Astrocyte (in vitro differentiated cells and primary cell): ENCODE data around the gene PKHD1. TPM values are rescaled to one million over a fixed set of nuclear protein-coding genes. Genes with fewer than 3 reads are reported as not detected.

Source experiments
- DNase-seq: peaks from one replicate; pipeline ENCODE4 v3.0.0-alpha.2; 2010; ENCODE audit warnings: low read depth
- FAIRE-seq: peaks from 2 replicates; lab custom pipeline; 2011; peaks lifted over from hg19 to GRCh38; lab: Jason Lieb, UNC
- H2AFZ ChIP-seq: 2 replicates; pipeline ENCODE4 v1.6.0; 2012; ENCODE audit warnings: low read depth, low read length, inconsistent platforms
- H3K27ac ChIP-seq: 2 replicates; pipeline ENCODE4 v1.5.1; 2011; ENCODE audit warnings: low read depth, low read length, inconsistent platforms
- H3K27me3 ChIP-seq: 2 replicates; pipeline ENCODE4 v1.6.0; 2011; ENCODE audit warnings: low read length, inconsistent platforms; ENCODE audit not compliant: insufficient read depth
- H3K36me3 ChIP-seq: 2 replicates; pipeline ENCODE4 v1.5.1; 2011; ENCODE audit warnings: low read length, inconsistent platforms; ENCODE audit not compliant: insufficient read depth
- H3K4me1 ChIP-seq: 2 replicates; pipeline ENCODE4 v1.5.1; 2011; ENCODE audit warnings: low read length, inconsistent platforms; ENCODE audit not compliant: insufficient read depth
- H3K4me2 ChIP-seq: 2 replicates; pipeline ENCODE4 v1.6.0; 2012; ENCODE audit warnings: low read length, inconsistent platforms
- H3K4me3 ChIP-seq: 2 replicates; pipeline ENCODE4 v1.5.1; 2011; ENCODE audit warnings: low read depth, mild to moderate bottlenecking, low read length, inconsistent platforms; ENCODE audit not compliant: insufficient read depth
- H3K79me2 ChIP-seq: 2 replicates; pipeline ENCODE4 v1.6.0; 2012; ENCODE audit warnings: mild to moderate bottlenecking, low read length, inconsistent platforms; ENCODE audit not compliant: insufficient read depth
- H3K9ac ChIP-seq: 2 replicates; pipeline ENCODE4 v1.6.0; 2012; ENCODE audit warnings: mild to moderate bottlenecking, low read length, inconsistent platforms
- H3K9me3 ChIP-seq: 2 replicates; pipeline ENCODE4 v1.5.1; 2012; ENCODE audit warnings: low read depth, mild to moderate bottlenecking, low read length, inconsistent platforms; ENCODE audit not compliant: insufficient read depth
- H4K20me1 ChIP-seq: 2 replicates; pipeline ENCODE4 v1.6.0; 2012; ENCODE audit warnings: low read length, inconsistent platforms; ENCODE audit not compliant: insufficient read depth
- H3K27ac Mint-ChIP-seq: one replicate; pipeline ENCODE4 v1.8.0; 2021; ENCODE audit warnings: mild to moderate bottlenecking, mixed read lengths; ENCODE audit not compliant: unreplicated experiment
- H3K27me3 Mint-ChIP-seq: one replicate; pipeline ENCODE4 v1.8.0; 2021; ENCODE audit warnings: low read depth, mixed read lengths; ENCODE audit not compliant: unreplicated experiment
- H3K36me3 Mint-ChIP-seq: one replicate; pipeline ENCODE4 v1.8.0; 2021; ENCODE audit warnings: low read depth, mixed read lengths; ENCODE audit not compliant: unreplicated experiment
- H3K4me1 Mint-ChIP-seq: one replicate; pipeline ENCODE4 v1.8.0; 2021; ENCODE audit warnings: low read depth, mixed read lengths; ENCODE audit not compliant: unreplicated experiment
- H3K4me3 Mint-ChIP-seq: one replicate; pipeline ENCODE4 v1.8.0; 2021; ENCODE audit warnings: mild to moderate bottlenecking, moderate library complexity, mixed read lengths; ENCODE audit not compliant: unreplicated experiment
- H3K9me3 Mint-ChIP-seq: one replicate; pipeline ENCODE4 v1.8.0; 2021; ENCODE audit warnings: mild to moderate bottlenecking, mixed read lengths; ENCODE audit not compliant: unreplicated experiment
- EZH2 ChIP-seq: IDR thresholded peaks from 2 replicates; pipeline ENCODE4 v1.6.1; 2012; ENCODE audit warnings: mild to moderate bottlenecking, low read length, inconsistent platforms; ENCODE audit not compliant: insufficient read depth
- total RNA-seq: library from RNA; stranded (reverse); gene quantifications from 2 replicates; pipeline ENCODE4 v1.2.1, GENCODE V29; 2021
- TF ChIP-seq, protein P1 (sequence below): IDR thresholded peaks from 2 replicates; pipeline ENCODE4 v1.5.1; 2011; ENCODE audit warnings: low read depth, mild to moderate bottlenecking, inconsistent platforms, low read length, moderate library complexity; ENCODE audit not compliant: insufficient read depth

PKHD1 gene
- total RNA-seq, 1 donor from 2014 or later, result 0.16 TPM

DNA sequence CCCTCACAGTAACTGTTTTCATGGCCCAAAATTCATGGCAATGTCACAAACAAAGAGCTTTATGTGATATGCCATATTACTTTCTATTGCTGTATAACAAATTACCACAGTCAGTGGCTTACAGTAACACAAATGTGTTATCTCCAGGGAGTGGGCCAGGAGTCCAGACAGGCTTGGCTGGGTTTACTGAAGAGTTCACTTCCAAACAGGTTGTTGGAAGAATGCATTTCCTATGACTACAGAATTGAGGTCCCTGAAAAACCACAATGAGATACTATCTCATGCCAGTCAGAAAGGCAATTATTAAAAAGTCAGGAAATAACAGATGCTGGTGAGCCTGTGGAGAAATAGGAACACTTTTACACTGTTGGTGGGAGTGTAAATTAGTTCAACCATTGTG is 431.9 kb downstream of the PKHD1 start:
- H3K36me3 ChIP-seq, result no peaks in the 10 kb centered on the region
- Mint-ChIP-seq H3K27ac (no peak overlapping the region), H3K36me3 (no peaks in the 10 kb centered on the region), H3K4me3 (no peak overlapping the region), H3K27me3 (no peaks in the 10 kb centered on the region), H3K9me3 (peaks cover 2% of the 10 kb centered on the region), H3K4me1 (peaks cover 6% of the 10 kb centered on the region)
- no peak overlapping the region for H3K9ac ChIP-seq
- H3K27me3 ChIP-seq, result no peaks in the 10 kb centered on the region
- H3K9me3 ChIP-seq, result no peaks in the 10 kb centered on the region
- H4K20me1 ChIP-seq, result no peaks in the 10 kb centered on the region
- DNase-seq (no peak), FAIRE-seq (no peak)
- no peaks in the 10 kb centered on the region for H3K79me2 ChIP-seq
- no peak overlapping the region for H3K4me2 ChIP-seq
- no peak for TF ChIP-seq EZH2
- TF ChIP-seq, protein P1, sequence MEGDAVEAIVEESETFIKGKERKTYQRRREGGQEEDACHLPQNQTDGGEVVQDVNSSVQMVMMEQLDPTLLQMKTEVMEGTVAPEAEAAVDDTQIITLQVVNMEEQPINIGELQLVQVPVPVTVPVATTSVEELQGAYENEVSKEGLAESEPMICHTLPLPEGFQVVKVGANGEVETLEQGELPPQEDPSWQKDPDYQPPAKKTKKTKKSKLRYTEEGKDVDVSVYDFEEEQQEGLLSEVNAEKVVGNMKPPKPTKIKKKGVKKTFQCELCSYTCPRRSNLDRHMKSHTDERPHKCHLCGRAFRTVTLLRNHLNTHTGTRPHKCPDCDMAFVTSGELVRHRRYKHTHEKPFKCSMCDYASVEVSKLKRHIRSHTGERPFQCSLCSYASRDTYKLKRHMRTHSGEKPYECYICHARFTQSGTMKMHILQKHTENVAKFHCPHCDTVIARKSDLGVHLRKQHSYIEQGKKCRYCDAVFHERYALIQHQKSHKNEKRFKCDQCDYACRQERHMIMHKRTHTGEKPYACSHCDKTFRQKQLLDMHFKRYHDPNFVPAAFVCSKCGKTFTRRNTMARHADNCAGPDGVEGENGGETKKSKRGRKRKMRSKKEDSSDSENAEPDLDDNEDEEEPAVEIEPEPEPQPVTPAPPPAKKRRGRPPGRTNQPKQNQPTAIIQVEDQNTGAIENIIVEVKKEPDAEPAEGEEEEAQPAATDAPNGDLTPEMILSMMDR, result no peak
- no peak overlapping the region for H3K4me3 ChIP-seq
- H3K27ac ChIP-seq, result no peak overlapping the region
- no peaks in the 10 kb centered on the region for H3K4me1 ChIP-seq
- H2AFZ ChIP-seq, result no peak overlapping the region

DNA sequence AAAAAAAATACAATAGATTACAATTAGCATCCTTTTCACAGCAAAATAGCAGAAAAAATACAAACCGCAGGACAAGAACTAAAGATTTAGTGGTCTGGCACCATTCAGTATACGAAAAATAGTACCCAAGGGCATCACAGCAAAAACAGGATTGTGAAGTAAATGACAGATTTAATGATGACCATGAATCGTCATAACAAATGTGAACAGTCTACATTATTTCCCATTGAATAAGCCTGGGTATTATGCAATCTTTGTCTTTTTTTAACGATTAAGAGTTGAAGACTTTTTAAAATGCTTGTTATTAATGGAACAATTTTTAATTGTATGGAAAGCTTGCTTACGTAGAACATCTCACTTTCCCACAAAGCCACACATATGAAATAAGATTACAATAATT is 432.8 kb downstream of the PKHD1 start:
- H3K27ac Mint-ChIP-seq, result no peak overlapping the region
- Histone ChIP-seq H3K9me3 (no peaks in the 10 kb centered on the region), H2AFZ (no peak overlapping the region), H3K36me3 (no peaks in the 10 kb centered on the region), H3K27me3 (no peaks in the 10 kb centered on the region), H3K27ac (no peak overlapping the region), H3K4me1 (no peaks in the 10 kb centered on the region), H4K20me1 (no peaks in the 10 kb centered on the region), H3K9ac (no peak overlapping the region), H3K79me2 (no peaks in the 10 kb centered on the region), H3K4me2 (no peak overlapping the region), H3K4me3 (no peak overlapping the region)
- H3K4me1 Mint-ChIP-seq, result peaks cover 6% of the 10 kb centered on the region
- no peaks in the 10 kb centered on the region for H3K27me3 Mint-ChIP-seq
- no peaks in the 10 kb centered on the region for H3K36me3 Mint-ChIP-seq
- H3K9me3 Mint-ChIP-seq, result peaks cover 2% of the 10 kb centered on the region
- no peak overlapping the region for H3K4me3 Mint-ChIP-seq
- TF ChIP-seq, protein P1, result no peak
- TF ChIP-seq EZH2, result no peak
- DNase-seq (no peak), FAIRE-seq (no peak)

DNA sequence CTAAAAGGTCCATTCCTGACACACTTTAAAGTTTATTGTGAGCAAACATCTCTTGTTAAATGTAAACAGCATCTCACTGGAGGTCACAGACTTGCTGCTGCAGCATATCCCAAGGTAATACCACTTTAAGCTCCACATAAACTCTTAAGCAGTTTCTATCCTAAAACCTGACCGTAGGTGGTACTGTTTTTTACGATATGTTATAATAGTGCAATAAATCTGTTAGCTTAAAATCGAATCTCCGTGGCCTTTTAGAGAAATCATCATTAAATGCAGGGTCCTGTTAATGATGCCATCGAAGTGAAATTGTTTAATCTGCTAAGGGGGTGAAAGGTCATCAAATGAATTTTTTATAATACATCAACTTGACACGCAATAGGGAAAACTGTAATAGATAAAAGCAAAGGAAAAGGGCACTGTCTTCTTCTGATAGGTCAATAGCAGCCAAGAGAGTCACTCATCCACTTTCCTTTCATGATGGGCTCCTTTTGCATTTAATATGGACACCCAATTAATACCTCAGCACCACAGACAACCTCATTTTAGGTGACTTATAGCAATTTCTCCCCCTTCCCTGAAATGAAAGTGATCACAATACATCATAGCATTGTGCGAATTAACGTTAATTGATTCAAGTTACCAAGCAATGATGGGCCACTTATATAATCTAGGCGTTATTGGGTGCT is 436.1 kb downstream of the PKHD1 start:
- H4K20me1 ChIP-seq, result no peaks in the 10 kb centered on the region
- Mint-ChIP-seq H3K36me3 (no peaks in the 10 kb centered on the region), H3K4me3 (no peak overlapping the region), H3K27me3 (no peaks in the 10 kb centered on the region), H3K9me3 (peaks cover 2% of the 10 kb centered on the region), H3K4me1 (peaks cover 10% of the 10 kb centered on the region), H3K27ac (no peak overlapping the region)
- DNase-seq (no peak), FAIRE-seq (no peak)
- H3K9ac ChIP-seq, result no peak overlapping the region
- H3K4me2 ChIP-seq, result no peak overlapping the region
- no peaks in the 10 kb centered on the region for H3K79me2 ChIP-seq
- TF ChIP-seq, protein P1, result no peak
- no peak for TF ChIP-seq EZH2
- no peaks in the 10 kb centered on the region for H3K27me3 ChIP-seq
- no peaks in the 10 kb centered on the region for H3K36me3 ChIP-seq
- no peak overlapping the region for H3K27ac ChIP-seq
- no peaks in the 10 kb centered on the region for H3K9me3 ChIP-seq
- H3K4me3 ChIP-seq, result no peak overlapping the region
- no peaks in the 10 kb centered on the region for H3K4me1 ChIP-seq
- no peak overlapping the region for H2AFZ ChIP-seq
